Vagina (tissue), 2 donors: Measurements from ENCODE around the gene CHRM5.

ENCODE experiments used
- POLR2AphosphoS5 ChIP-seq, 2 donors: sonication (generic); formaldehyde crosslinking; IDR thresholded peaks; one replicate each; pipeline ENCODE4 v1.9.0; 2017; ENCODE audit warnings: antibody characterized with exemption in 2 of 2, mild to moderate bottlenecking in 2 of 2, low read depth in 1 of 2; ENCODE audit not compliant: insufficient read depth in 1 of 2
- TF ChIP-seq, protein P1 (sequence below), 3 experiments: fragments of 450-650 bp in 2 of 3; fragments of 200-600 bp in 1 of 3; sonication (generic) in 1 of 3; IDR thresholded peaks; one replicate each; pipeline ENCODE4 v1.5.1; 2017 to 2019; ENCODE audit warnings: antibody characterized with exemption in 3 of 3, mild to moderate bottlenecking in 2 of 3, moderate library complexity in 2 of 3

DNA sequence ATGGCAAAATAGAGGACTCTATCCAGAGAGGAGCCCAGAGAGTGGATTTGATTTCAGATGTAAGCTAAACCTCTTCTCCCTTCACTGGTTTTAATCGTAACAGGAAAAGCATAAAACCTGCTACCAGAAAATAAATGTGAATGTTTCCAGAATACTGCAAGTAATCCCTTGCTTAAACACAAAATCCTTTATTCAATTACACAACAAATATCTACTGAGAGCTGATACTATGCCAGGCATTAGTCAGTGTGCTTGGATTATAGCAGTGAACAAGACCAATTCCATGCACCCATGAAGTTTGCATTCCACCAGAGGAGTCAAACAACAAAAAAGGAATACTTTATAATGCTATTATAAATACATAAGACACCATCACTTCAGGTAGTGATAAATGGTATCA lies 55.6 kb downstream of the CHRM5 start:
- TF ChIP-seq, protein P1, sequence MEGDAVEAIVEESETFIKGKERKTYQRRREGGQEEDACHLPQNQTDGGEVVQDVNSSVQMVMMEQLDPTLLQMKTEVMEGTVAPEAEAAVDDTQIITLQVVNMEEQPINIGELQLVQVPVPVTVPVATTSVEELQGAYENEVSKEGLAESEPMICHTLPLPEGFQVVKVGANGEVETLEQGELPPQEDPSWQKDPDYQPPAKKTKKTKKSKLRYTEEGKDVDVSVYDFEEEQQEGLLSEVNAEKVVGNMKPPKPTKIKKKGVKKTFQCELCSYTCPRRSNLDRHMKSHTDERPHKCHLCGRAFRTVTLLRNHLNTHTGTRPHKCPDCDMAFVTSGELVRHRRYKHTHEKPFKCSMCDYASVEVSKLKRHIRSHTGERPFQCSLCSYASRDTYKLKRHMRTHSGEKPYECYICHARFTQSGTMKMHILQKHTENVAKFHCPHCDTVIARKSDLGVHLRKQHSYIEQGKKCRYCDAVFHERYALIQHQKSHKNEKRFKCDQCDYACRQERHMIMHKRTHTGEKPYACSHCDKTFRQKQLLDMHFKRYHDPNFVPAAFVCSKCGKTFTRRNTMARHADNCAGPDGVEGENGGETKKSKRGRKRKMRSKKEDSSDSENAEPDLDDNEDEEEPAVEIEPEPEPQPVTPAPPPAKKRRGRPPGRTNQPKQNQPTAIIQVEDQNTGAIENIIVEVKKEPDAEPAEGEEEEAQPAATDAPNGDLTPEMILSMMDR (IDR thresholded peaks at IDR 0.05): no peak
- no peak for TF ChIP-seq POLR2AphosphoS5 (IDR thresholded peaks at IDR 0.05; ENCODE audit: insufficient read depth in 1 of 2, low read depth in 1 of 2)
